H9 (cell line): ENCODE measurements around the gene ASPSCR1. TPM values are rescaled to one million over a fixed set of nuclear protein-coding genes. Genes with fewer than 3 reads are reported as not detected.

ENCODE experiments used
- DNase-seq: peaks from one replicate; pipeline ENCODE4 v3.0.0-alpha.2; 2017
- H2AFZ ChIP-seq: one replicate; pipeline ENCODE4 v1.6.1; 2013; ENCODE audit warnings: mild to moderate bottlenecking, low read length, control low read depth, moderate library complexity
- H2AK5ac ChIP-seq: 2 replicates; pipeline ENCODE4 v1.6.1; 2013; ENCODE audit warnings: low read length, control low read depth, mixed read lengths; ENCODE audit not compliant: insufficient read length
- H2BK120ac ChIP-seq: one replicate; pipeline ENCODE4 v1.6.1; 2013; ENCODE audit warnings: low read depth, mild to moderate bottlenecking, low read length, control low read depth, inconsistent platforms; ENCODE audit not compliant: poor library complexity, severe bottlenecking
- H2BK12ac ChIP-seq: 2 replicates; pipeline ENCODE4 v1.6.1; 2013; ENCODE audit warnings: low read length, control low read depth, mixed read lengths, low read depth; ENCODE audit not compliant: insufficient read length
- H2BK15ac ChIP-seq: 2 replicates; pipeline ENCODE4 v1.6.1; 2013; ENCODE audit warnings: low read depth, low read length, control low read depth
- H2BK20ac ChIP-seq: one replicate; pipeline ENCODE4 v1.6.1; 2013; ENCODE audit warnings: low read depth, mild to moderate bottlenecking, low read length, control low read depth, inconsistent platforms; ENCODE audit not compliant: poor library complexity, severe bottlenecking
- H2BK5ac ChIP-seq: 2 replicates; pipeline ENCODE4 v1.6.1; 2013; ENCODE audit warnings: low read length, control low read depth, mixed read lengths; ENCODE audit not compliant: insufficient read length
- H3K14ac ChIP-seq: 2 replicates; pipeline ENCODE4 v1.6.1; 2013; ENCODE audit warnings: low read length, control low read depth; ENCODE audit not compliant: insufficient read depth
- H3K18ac ChIP-seq: 2 replicates; pipeline ENCODE4 v1.6.1; 2013; ENCODE audit warnings: low read depth, mild to moderate bottlenecking, mixed read lengths, low read length, control low read depth; ENCODE audit not compliant: insufficient read length
- H3K23ac ChIP-seq: 2 replicates; pipeline ENCODE4 v1.6.1; 2013; ENCODE audit warnings: low read length, control low read depth, mixed read lengths, low read depth; ENCODE audit not compliant: insufficient read length
- H3K23me2 ChIP-seq: 2 replicates; pipeline ENCODE4 v1.6.1; 2013; ENCODE audit warnings: low read depth, mild to moderate bottlenecking, mixed read lengths, low read length, control low read depth; ENCODE audit not compliant: insufficient read length, poor library complexity, severe bottlenecking
- H3K27ac ChIP-seq: 2 replicates; pipeline ENCODE4 v1.5.1; 2013; ENCODE audit warnings: low read length, control low read depth, mixed read lengths, low read depth; ENCODE audit not compliant: insufficient read length
- H3K27me3 ChIP-seq: 2 replicates; pipeline ENCODE4 v1.6.1; 2013; ENCODE audit warnings: low read length, control low read depth, inconsistent platforms; ENCODE audit not compliant: insufficient read depth
- H3K4ac ChIP-seq: 2 replicates; pipeline ENCODE4 v1.6.1; 2013; ENCODE audit warnings: low read depth, mild to moderate bottlenecking, control low read depth, inconsistent platforms, low read length, moderate library complexity
- H3K4me1 ChIP-seq: 2 replicates; pipeline ENCODE4 v1.6.1; 2013; ENCODE audit warnings: low read length, control low read depth, inconsistent platforms; ENCODE audit not compliant: insufficient read depth
- H3K4me2 ChIP-seq: 2 replicates; pipeline ENCODE4 v1.6.1; 2013; ENCODE audit warnings: low read length, control low read depth, mixed read lengths; ENCODE audit not compliant: insufficient read length, insufficient read depth
- H3K56ac ChIP-seq: 2 replicates; pipeline ENCODE4 v1.6.1; 2013; ENCODE audit warnings: low read depth, mild to moderate bottlenecking, mixed read lengths, low read length, control low read depth; ENCODE audit not compliant: insufficient read length
- H3K79me1 ChIP-seq: 2 replicates; pipeline ENCODE4 v1.6.1; 2013; ENCODE audit warnings: low read depth, mild to moderate bottlenecking, moderate library complexity, low read length, control low read depth, inconsistent platforms; ENCODE audit not compliant: insufficient read depth, poor library complexity, severe bottlenecking
- H3K79me2 ChIP-seq: 2 replicates; pipeline ENCODE4 v1.6.1; 2013; ENCODE audit warnings: low read length, control low read depth, inconsistent platforms; ENCODE audit not compliant: insufficient read depth
- H3K9ac ChIP-seq: 2 replicates; pipeline ENCODE4 v1.6.1; 2013; ENCODE audit warnings: low read length, control low read depth, mixed read lengths; ENCODE audit not compliant: insufficient read length; ENCODE audit errors: extremely low read depth
- H3K9me3 ChIP-seq: one replicate; pipeline ENCODE4 v1.6.1; 2013; ENCODE audit warnings: low read depth, low read length, inconsistent platforms; ENCODE audit not compliant: control insufficient read depth
- H3T11ph ChIP-seq: one replicate; pipeline ENCODE4 v1.6.1; 2013; ENCODE audit warnings: mild to moderate bottlenecking, low read length, control low read depth, inconsistent platforms
- H4K20me1 ChIP-seq: one replicate; pipeline ENCODE4 v1.6.1; 2013; ENCODE audit not compliant: control insufficient read depth, insufficient read length, insufficient read depth
- H4K5ac ChIP-seq: 2 replicates; pipeline ENCODE4 v1.6.1; 2013; ENCODE audit warnings: low read depth, mild to moderate bottlenecking, mixed read lengths, low read length, control low read depth; ENCODE audit not compliant: insufficient read length
- H4K8ac ChIP-seq: replicated peaks from 2 replicates; pipeline ENCODE4 v1.6.1; 2013; ENCODE audit warnings: low read length, control low read depth, mixed read lengths, low read depth; ENCODE audit not compliant: insufficient read length
- H4K91ac ChIP-seq: 2 replicates; pipeline ENCODE4 v1.6.1; 2013; ENCODE audit warnings: low read depth, mild to moderate bottlenecking, moderate library complexity, mixed read lengths, low read length, control low read depth; ENCODE audit not compliant: insufficient read length
- H3K27ac Mint-ChIP-seq, 3 experiments: 2 replicates in 2 of 3; 3 replicates in 1 of 3; pipeline ENCODE4 v1.8.0; 2020 to 2021; ENCODE audit warnings: mixed read lengths in 3 of 3, mild to moderate bottlenecking in 1 of 3, moderate library complexity in 1 of 3
- H3K27me3 Mint-ChIP-seq: 2 replicates; pipeline ENCODE4 v1.8.0; 2021; ENCODE audit warnings: low read depth, mild to moderate bottlenecking, moderate library complexity, mixed read lengths
- H3K36me3 Mint-ChIP-seq, 3 experiments: 2 replicates in 2 of 3; 3 replicates in 1 of 3; pipeline ENCODE4 v1.8.0; 2020 to 2021; ENCODE audit warnings: low read depth in 3 of 3, mixed read lengths in 3 of 3; ENCODE audit not compliant: insufficient read depth in 1 of 3
- H3K4me1 Mint-ChIP-seq, 2 experiments: 2 replicates each; pipeline ENCODE4 v1.8.0; 2020; ENCODE audit warnings: mixed read lengths in 2 of 2
- H3K4me3 Mint-ChIP-seq, 2 experiments: 2 replicates in 1 of 2; 3 replicates in 1 of 2; pipeline ENCODE4 v1.8.0; 2020 to 2021; ENCODE audit warnings: mild to moderate bottlenecking in 2 of 2, mixed read lengths in 2 of 2, moderate library complexity in 1 of 2
- H3K9me3 Mint-ChIP-seq, 2 experiments: 2 replicates in 1 of 2; 3 replicates in 1 of 2; pipeline ENCODE4 v1.8.0; 2020; ENCODE audit warnings: mild to moderate bottlenecking in 2 of 2, mixed read lengths in 2 of 2, moderate library complexity in 1 of 2
- WGBS: extraction: QIAGEN DNeasy Blood & Tissue Kit; methylation state at CpG from one replicate; pipeline ENCODE4 v1.1.7; 2013; ENCODE audit warnings: missing lambda C conversion rate, low lambda C conversion rate, mixed read lengths; ENCODE audit not compliant: insufficient read length; ENCODE audit errors: extremely low coverage; 5-methylcytosine and 5-hydroxymethylcytosine counted together
- total RNA-seq: library from RNA; stranded (reverse); gene quantifications from 2 replicates; pipeline ENCODE4 v1.2.1, GENCODE V29; 2021
- TF ChIP-seq, protein P1 (sequence below): fragments of 200-600 bp; sonication (generic); conservative IDR thresholded peaks from 3 replicates; pipeline ENCODE4 v1.8.0; 2021; ENCODE audit warnings: antibody characterized with exemption, mild to moderate bottlenecking

Gene ASPSCR1
- total RNA-seq, 1 experiment from 2014 or later: 50.9 TPM

DNA sequence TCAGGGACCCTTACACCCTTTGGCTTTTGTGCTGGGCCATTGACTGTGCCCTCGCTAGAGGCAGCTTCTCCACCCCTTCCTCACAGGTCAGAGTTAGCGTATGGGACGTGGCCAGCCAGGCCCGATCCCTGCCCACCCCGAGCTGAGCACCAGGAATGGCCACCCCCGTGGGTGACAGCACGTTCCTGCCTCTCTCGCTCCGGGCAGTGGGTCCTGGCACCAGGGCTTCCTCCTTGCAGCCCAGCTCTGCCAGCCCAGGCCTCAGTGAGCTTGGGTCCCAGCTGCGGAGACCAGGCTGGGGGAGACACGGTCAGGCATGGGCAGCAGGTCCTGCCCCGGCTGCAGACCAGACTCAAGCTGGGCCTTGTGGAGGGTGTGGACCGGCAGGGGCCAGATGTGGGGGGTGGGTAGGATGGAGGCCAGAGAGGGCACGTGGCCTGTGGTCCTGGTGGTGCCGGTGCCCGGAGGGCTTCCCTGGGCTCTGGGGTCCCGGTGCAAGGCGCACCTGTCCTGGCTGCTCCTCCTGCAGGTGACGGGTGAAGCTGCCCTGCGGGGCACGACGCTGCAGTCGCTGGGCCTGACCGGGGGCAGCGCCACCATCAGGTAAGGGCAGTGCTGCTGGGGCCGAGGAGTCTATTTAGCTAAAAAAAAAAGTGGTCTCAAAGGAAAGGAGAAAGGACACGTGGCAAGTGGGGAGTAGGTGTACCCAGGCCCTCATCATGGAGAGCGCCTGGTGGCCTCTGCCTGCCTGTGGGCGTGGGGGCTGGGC, 18.2 kb downstream of the ASPSCR1 start:
- peak overlapping the region in 2 of 3 experiments; percentile 36 to 87; a peak in 2 of 7 replicates for H3K27ac Mint-ChIP-seq
- H3K36me3 Mint-ChIP-seq: peaks cover 0 to 12% (median 11%) of the 10 kb centered on the region in 3 experiments; a peak in 6 of 7 replicates
- no peaks in the 10 kb centered on the region for H3K79me1 ChIP-seq
- DNase-seq: peak; percentile 79
- no peak overlapping the region for H3K9ac ChIP-seq
- H2BK12ac ChIP-seq: no peak overlapping the region
- H2BK5ac ChIP-seq: no peak overlapping the region
- H3K56ac ChIP-seq: no peak overlapping the region
- H3K27ac ChIP-seq: no peak overlapping the region
- no peak overlapping the region for H4K8ac ChIP-seq
- no peaks in the 10 kb centered on the region; the same call in 1 of the 2 replicates for H3K4me1 ChIP-seq
- H3K4me2 ChIP-seq: no peak overlapping the region
- peaks cover 16 to 31% of the 10 kb centered on the region in 2 experiments for H3K4me1 Mint-ChIP-seq
- no peak overlapping the region for H3K14ac ChIP-seq
- no peaks in the 10 kb centered on the region for H3K9me3 ChIP-seq
- H3K23me2 ChIP-seq: no peaks in the 10 kb centered on the region
- H3K79me2 ChIP-seq: no peaks in the 10 kb centered on the region
- H4K91ac ChIP-seq: no peak overlapping the region
- TF ChIP-seq, protein P1, sequence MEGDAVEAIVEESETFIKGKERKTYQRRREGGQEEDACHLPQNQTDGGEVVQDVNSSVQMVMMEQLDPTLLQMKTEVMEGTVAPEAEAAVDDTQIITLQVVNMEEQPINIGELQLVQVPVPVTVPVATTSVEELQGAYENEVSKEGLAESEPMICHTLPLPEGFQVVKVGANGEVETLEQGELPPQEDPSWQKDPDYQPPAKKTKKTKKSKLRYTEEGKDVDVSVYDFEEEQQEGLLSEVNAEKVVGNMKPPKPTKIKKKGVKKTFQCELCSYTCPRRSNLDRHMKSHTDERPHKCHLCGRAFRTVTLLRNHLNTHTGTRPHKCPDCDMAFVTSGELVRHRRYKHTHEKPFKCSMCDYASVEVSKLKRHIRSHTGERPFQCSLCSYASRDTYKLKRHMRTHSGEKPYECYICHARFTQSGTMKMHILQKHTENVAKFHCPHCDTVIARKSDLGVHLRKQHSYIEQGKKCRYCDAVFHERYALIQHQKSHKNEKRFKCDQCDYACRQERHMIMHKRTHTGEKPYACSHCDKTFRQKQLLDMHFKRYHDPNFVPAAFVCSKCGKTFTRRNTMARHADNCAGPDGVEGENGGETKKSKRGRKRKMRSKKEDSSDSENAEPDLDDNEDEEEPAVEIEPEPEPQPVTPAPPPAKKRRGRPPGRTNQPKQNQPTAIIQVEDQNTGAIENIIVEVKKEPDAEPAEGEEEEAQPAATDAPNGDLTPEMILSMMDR: peak; percentile 56
- H2AK5ac ChIP-seq: no peak overlapping the region
- H3K9me3 Mint-ChIP-seq: no peaks in the 10 kb centered on the region
- H4K20me1 ChIP-seq: no peaks in the 10 kb centered on the region
- H2BK20ac ChIP-seq: no peak overlapping the region
- H3K18ac ChIP-seq: no peak overlapping the region
- H3K4me3 Mint-ChIP-seq: no peak overlapping the region
- H3K27me3 Mint-ChIP-seq: no peaks in the 10 kb centered on the region
- no peak overlapping the region for H3T11ph ChIP-seq
- no peak overlapping the region for H3K23ac ChIP-seq
- H2BK120ac ChIP-seq: no peak overlapping the region
- H3K4ac ChIP-seq: no peak overlapping the region
- WGBS: no CpG with 5 or more reads among the region's 29 CpGs
- no peak overlapping the region for H4K5ac ChIP-seq
- no peak overlapping the region for H2AFZ ChIP-seq
- no peaks in the 10 kb centered on the region for H3K27me3 ChIP-seq
- no peak overlapping the region for H2BK15ac ChIP-seq
